Stimulated activated CD8-positive, alpha-beta memory T cell treated with anti-CD3 and anti-CD28 coated beads, Interleukin-2, amount 100 ng/mL, for 48 hours (primary cell): ENCODE data around the gene PPARGC1A.

Experiments used
- DNase-seq, 2 donors: peaks; one replicate each; pipeline ENCODE4 v3.0.0-alpha.2; 2020; ENCODE audit warnings: low read depth in 2 of 2

Gene PPARGC1A

DNA sequence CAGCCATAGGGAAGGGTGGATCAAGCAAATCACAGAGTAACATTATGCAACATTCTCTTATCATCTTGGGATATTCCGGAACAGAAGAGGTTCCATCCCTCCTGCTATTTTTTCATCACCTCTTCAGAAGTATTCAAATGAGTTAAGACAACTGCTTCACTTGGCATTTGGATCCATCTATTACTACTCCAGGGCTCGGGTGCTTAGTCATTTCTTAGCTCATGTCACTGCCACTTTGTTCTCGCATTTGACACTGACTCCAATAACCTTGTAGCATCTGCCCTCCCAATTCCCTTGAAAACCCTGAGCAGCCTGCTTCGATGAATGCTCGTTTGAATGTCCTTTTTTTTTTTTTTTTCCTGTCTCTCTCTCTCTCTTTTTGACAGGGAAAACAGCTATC is 114.9 kb downstream of the PPARGC1A start:
- DNase-seq: no peak

DNA sequence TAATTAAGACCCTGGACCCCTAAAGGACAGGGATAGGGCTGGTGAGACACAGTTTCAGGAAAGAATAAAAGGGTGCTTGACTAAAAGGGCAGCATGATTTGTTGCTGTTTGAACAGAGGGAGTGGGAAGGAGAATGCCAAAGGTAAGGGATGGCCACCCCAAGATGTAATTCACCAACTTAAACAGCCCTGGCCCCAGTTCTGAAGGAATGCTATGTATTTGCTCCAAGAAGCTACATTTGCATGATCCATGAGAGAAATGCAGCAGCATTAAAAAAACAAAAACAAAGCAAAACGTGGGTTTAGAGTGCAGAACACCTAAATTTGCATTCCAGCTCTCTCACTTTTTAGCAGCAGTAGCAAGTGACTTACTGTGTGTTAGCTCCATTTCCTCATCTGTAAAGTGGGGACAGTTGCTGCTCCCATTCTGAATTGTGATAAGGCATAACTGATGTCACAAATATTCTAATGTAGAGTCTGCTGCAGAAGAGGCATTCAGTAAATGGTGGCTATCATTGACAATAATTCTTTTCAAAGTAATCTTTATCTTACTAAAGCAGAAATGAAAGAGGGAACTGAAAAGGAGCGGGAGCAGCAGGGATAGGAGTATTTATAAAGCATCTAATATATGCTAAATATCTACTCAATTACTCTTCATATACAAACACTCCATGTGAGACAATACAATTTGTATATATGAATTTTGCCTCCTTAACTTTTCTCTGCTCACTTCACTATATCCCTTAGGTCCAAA is 115.8 kb downstream of the PPARGC1A start:
- no peak for DNase-seq

DNA sequence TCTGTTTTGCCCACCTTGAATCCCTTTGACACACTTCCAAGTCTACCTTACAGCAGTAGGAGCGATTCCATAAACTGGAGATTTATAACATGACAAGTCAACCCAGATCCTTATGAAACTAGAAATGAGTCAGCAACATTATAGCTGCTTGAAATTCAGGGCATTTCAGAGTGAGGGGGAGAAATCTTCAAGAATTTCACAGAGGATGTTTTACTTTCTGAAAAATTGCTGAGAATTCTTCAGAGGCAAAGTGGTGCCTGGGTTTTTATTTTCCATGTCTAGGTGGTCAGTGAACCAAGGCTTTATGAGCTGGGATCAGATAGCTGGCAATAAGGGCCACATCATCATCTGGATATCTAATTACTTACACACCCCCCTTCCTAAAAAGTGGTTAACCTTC is 119.8 kb downstream of the PPARGC1A start:
- DNase-seq: no peak

DNA sequence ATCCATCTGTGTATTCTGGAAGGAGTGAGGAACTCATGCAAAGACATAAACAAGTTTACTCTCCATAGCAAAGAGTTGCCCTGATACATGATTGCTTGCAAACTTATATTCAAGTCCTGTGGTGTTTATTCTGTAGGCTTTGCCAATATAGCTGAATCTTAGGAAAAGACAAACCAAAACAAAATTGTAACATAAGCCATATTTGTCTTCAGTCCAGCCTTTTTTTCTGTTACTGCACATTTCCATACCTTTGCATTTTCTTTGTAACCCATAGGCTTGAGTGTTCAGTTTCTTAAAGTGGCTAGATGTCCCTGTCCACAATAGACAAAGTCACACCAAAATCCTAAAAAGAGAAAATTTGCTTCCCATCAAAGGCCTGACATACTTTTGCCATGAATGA is 120.4 kb downstream of the PPARGC1A start:
- DNase-seq: no peak

DNA sequence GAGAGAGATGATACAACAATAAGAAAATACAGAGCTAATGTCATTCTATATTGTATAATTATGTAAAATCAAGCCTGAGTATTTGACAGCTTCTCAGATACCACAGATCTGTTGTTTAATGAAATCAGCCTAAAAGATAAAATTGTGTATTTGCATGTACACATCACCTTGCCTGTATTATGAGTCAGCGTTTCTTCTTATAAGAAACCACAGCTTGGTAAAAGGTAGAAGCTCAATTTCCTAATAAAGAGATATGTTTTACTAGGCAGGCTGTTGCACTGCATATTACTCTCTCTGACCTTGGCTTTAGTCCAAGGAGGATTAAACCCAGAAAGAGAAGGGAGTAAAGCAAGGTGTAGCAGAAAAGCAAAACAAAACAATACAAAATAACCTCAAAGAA is 121.3 kb downstream of the PPARGC1A start:
- no peak for DNase-seq

DNA sequence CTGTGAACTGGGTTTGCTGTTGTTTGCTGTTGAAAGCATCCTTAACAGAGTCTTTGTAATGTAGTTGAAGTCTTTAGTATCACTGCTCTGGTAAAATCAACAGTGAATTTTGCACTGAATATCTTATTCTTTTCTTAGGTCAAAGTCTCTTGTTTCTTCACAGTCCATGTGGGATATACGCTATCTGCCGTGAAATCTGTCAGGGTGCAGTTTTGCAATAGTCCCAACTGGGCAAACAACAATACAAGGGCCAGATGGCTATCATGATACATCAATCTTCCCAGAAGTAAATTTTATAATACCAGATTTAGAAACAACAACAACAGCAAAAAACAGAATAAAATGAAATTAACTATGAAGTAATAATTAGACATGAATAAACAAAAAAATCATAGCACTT is 123.5 kb downstream of the PPARGC1A start:
- DNase-seq: no peak

DNA sequence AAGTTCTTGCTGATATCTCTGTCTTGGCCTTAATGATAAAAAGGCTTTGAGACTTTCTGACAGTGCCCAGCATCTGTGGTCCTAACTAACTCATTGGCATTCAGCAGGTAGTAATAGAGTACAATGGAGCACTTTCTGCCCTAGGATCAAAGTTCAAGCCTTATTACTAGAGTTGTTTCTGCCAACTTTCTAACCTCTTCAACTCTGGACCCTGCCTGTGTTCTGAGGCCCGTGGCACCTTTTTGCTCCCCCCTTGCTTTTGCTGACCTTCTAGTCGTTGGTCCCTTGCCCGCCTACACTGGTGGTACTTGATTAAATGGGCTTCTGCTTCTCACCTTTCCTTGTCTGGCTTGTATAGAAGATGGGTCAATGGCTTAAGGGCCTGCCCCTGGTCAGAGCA is 126.3 kb downstream of the PPARGC1A start:
- DNase-seq: no peak

DNA sequence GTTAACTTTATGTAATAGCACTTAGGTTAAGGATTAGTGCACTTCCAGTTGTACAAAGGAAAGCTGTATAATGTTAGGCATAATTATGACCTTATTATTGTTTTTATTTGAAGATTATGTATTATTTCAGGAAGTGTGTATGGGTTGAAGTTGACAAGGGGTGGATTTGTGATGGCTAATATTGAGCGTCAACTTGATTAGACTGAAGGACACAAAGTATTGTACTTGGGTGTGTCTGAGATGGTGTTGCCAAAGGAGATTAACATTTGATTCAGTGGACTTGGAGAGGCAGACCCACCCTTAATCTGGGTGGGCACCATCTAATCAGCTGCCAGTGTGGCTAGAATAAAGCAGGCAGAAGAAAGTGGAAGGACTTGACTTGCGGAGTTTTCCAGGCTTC is 127.3 kb downstream of the PPARGC1A start:
- no peak for DNase-seq

DNA sequence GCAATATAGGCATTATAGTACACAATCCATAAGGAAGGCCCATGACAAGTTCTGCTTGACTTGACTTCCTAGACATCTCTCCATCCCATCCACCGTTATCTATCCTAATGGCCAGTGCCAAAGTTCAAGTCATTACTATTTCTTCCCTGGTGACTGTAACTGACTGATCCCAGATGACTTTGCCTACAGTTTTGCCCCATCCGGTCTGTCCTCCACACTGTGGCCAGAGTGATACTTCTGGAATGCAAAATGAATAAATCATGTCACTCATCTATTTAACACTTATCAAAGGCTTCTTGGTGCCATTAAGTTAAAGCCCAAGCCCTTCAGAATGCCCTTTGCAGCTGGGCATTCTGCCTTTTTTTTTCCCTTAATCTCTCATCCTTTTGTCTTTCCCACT is 130.8 kb downstream of the PPARGC1A start:
- DNase-seq: no peak

DNA sequence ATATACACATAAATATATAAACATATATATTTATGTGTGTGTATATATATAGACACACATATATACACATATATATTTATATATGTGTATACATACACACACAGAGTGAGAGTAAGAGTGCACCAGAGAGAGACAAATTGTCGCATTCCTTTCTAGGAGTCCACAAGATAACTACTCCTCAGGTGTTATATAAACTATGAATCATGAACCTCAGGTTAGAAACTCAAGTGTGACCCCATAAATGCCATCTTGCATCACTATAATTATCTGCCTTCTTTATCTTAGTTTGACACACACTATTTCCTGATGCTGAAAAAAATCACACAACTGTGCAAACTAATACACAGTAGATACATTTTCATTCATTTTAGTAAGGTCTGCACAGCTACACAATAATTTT is 135.2 kb downstream of the PPARGC1A start:
- DNase-seq: no peak

DNA sequence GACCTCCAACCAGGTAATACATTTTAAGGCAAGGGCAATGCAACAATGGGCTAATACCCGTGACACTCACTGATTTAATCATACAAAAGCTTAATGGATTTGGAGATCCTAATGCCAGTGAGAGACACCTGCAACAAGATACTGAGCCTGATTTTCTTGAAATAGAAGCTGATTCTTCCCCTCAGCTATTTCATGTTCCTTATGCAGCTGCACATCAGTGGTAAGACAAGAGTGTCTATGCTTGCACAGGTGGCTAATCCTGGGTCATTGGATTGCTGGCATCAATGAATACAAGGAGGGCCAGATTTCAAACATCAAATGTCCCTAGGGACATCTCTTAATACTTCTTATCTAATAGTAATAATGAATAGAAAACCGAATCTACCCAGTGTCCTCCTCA is 139.7 kb downstream of the PPARGC1A start:
- DNase-seq: no peak

DNA sequence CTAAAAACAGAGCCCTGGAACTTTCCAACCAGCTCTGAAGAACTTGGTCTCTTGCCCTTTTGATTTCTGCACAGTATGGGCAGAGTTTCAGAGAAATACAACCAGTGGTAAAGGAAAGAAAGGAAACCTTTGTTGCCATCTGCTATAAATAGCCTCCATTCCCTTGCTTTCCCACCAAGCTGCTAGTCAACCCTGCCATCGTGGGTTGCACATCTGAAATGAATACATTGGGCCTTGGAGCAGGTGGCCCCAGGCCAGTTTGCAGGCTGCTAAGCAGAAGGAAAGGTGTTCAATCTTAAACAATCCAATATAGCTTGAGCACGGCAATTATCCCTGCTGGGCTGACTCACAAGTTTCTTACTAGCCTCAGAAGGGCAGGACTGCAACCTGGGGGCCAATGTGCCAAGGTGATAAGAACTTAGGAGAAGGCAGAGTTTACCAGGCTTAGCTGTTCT is 142.5 kb downstream of the PPARGC1A start:
- no peak for DNase-seq

DNA sequence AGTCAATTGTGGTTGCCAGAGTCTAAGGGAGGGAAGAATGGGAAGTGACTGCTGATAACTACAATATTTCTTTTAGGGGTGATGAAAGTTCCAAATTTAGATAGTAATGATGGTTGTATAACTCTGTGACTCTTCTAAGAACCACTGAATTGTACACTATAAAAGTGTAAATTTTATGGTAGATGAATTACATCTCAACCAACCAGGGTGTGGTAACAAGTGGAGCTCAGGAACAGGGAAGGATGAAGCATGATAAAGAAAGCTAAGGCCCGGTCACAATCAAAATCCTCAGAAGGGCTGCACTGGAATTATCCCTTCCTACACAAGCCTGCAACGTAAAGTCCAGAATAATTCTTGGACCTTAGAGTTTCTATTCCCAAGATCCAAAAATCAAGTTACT is 143.2 kb downstream of the PPARGC1A start:
- no peak for DNase-seq

DNA sequence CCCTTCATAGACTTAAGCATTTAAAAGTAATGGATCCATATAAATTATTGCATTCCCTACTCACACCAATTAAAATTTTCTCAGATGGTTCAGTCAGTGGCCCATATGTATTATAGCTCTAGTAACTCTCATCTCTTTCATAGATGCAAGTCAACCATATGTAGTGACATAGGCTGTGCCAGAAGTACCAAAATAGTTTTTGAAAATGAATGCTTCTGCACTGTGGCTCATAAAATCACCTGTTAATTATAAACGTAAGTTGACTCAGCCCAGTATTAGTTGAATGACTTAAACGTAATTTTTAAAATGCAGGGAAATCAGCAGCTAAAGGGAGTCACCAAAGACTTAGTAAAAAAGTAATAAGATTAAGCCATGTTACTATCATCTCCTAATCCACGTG is 143.8 kb downstream of the PPARGC1A start:
- DNase-seq: no peak

DNA sequence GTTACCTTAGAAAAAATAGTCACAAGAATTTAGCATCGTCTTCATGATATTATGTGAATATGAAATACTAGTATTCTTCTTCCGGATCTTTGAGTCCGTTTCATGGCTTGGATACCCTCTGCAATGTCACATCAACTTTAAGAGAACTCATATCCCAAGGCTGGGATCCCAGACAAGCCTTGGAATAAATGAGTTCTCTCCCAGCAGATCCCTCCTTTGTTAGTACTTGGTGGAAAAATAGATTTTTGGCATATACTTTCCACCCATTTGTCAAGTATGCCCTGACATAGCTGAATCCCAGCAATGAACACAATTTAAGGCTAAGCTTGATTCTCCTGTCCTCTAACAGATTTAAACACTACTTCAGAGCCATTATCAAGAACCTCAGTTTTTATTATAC is 144.5 kb downstream of the PPARGC1A start:
- no peak for DNase-seq
